Measurements from ENCODE around the gene PLCXD3.

PLCXD3 gene

DNA sequence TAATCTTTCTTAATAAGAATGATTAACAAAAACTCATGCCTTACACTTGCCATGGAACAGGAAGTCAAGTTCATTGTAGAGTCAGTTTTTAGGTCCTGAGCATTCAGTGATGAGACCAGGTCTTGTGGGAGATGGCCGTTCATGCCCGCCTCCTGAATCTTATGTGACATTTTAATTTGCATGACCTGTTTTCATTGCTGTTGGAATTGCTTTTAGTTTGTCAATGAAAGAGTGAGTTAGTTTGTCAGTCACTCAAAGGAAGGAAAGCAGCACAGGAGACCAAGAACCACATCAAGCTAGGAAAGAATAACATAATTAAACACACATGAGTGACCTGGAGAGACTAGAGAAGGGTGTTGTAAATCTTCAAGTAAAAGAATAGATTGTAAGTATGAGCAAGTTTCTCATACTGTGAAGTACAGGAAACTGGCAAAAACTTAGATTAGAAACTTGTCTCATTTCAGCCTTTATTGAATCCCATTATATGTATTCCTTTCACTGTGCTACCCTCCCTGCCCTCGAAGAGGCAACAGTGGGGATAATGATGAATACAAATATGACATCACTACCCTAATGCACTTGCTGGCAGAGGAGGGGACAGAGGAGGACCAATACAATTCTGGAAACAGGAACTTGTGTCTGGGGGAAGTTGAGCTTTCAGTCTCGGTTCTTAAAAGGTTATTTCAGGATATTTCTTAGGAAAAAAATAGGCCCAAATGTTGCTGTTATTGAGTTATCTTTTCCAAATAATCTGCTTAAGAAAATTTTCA, 232.7 kb downstream of the PLCXD3 start:
- DNase-seq, result no peak

DNA sequence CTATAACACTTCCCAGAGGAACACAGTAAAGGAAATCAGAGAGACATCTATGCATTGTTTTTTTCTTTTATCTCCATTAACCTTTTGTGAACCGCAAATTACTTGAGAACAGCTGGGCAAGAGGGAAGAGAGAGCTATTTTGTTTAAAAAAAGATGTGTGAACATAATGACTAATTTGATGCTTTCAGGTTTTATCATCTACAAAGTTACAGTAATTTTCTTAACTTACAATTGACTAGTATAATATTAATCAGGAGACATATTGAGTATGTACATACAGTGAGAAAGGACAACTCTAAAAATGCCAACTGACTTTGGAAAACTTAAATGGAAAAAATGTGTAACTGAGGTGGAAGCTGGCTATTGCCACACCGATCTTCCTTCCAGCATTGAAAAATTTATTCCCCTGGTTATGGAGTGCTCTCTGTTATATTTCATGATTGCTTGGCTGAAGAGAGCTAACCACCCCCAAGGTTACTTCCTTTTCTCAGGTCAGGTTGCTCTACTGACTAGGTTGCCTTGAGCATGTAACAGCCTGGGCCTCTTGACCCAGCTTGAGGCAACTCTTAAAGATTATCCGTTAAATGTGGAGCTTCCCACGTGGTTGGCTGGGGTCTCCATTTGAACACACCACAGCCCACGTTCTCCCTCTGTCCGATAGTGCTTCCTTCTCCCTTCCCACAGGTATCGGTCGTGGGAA, 234.4 kb downstream of the PLCXD3 start:
- no peak for DNase-seq

DNA sequence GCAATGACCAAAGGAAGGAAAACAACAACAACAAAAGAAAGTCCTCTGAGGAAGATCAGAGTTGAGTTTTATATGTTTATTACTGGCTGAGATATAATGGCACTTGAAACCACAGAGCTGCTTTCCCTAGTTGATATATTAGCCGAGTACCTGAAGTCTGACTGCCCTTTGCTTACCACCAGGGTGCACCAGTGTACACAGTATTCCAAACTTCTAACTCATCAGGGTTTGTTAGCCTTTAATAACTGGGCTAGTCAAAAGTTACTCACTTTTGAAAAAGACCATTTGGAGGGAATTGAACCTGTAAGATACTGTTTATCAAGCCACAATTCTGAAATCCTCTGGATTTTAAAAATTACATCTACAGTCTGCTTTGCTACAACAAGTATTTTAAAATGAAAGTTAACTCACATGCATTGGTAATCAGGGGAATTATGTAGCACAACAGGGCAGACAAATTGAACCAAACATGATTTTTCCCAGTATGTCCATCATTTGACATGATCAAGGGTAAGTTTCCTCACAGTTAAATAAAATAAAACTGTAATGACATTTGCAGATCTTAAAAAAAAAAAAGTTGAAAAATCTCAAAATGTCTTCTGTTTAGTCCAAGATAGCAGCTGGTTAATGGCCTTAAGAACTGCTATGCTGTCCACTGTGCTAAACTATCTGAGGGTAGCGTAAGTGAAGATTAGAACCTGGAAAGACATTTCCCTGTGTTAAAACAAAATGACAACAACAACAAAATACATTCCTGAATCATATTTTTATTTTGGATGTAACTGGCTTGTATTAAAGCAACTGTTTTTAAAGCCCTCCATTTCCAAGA, 239.8 kb downstream of the PLCXD3 start:
- DNase-seq, result no peak

DNA sequence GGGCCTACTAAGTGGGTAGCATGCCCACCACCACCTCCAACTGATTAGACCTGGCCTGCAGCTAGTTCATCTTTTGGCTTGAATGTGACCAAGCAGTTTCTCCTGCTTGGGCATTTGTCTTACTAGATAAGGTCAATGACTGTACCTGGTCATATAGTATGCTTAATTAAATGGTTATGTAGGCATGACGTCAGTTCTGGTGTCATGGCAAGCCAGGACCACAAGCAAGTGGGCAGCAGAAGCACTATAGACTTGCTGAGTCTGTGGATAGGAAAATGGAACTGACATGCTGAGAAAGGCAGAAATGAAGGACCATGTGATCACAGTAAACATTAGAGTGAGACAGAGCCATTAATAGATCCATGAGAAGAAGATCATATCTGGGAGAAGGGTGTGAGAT, 241.5 kb downstream of the PLCXD3 start:
- no peak for DNase-seq

DNA sequence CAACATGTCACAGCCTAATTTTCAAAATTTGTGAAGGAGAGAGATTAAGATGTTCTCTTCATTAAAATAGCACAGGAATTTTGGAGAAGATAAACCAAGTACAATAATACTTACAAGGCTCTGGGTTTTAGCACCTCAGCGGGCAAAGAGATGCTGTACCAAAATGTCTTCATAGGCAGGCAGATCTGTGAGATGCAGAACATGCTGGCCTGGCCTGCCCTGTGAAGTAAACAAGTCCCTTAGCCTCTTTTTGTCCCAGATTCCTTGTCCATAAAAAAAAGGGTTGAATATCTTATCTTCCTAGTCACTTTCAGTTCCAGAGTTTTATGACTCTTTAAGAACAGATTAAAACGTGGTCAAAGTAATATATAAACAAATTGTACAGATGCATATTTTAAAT, 244.0 kb downstream of the PLCXD3 start:
- DNase-seq, result no peak

DNA sequence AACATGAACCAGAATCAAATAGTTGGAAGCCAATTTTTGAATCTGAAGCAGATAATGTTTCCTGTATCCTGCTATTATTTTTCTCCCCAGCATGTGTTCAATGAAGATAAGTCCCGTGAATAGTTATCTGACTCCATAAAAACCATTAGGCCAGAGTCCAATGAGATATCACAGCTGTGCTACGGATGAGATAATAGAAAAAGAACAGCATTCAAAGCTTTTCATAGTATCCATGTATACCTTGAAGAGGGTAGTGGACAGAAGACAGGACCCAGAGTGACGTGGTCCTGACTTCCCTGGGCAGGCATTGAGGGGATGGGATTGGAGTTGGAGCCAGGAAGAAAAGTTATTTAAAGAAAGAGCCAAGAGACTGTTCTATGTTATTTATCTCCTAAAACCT, 246.4 kb downstream of the PLCXD3 start:
- DNase-seq, result no peak

DNA sequence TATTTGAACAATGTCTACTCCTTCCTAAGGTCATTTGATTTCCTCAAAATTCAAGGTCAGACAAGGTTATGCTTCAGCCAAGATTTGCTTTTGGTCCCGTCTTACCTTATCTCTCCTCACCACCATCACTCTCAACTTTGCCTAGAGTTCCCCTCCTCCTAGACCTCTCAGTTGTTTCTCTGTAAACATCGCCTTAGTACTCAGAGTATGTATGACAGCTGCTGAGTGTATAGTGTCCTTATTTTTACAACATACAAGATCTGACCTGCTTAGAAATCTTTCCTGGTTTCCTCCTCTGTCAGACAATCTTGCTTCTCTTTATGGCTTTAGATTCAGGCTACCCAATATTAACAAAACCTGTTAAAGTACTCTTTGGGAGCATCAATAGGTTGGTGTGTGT, 247.1 kb downstream of the PLCXD3 start:
- no peak for DNase-seq

Measured in activated CD4-positive, alpha-beta T cell treated with anti-CD3 and anti-CD28 coated beads, Interleukin-2, amount 50 U/mL, for 1 hour (primary cell).